SK-N-SH treated with all-trans-retinoic acid at 6 μM for 48 hours (cell line): ENCODE results near the gene BZW1.
"Not testable (repeated sequence)": the region's sequence is repeated elsewhere in the genome, so short reads cannot be mapped to it uniquely, and the experiment has no call there.

Experiments used
- ATAC-seq: fragments of 200-7000 bp; cut with Tn5 transposase; 3 replicates; pipeline ENCODE4 v1.9.1; 2020; ENCODE audit warnings: mild to moderate bottlenecking, moderate library complexity
- ARNTL ChIP-seq: fragments of 450-650 bp; formaldehyde crosslinking; IDR thresholded peaks from 2 replicates; pipeline ENCODE4 v1.5.0; 2020; ENCODE audit warnings: low read depth, mild to moderate bottlenecking, moderate library complexity, borderline replicate concordance
- BACH2 ChIP-seq: fragments of 250-450 bp; sonication (Bioruptor Pico); IDR thresholded peaks from 2 replicates; pipeline ENCODE4 v1.9.0; 2021; ENCODE audit warnings: mild to moderate bottlenecking, borderline replicate concordance
- CSDC2 ChIP-seq: fragments of 250-450 bp; sonication (Bioruptor Pico); IDR thresholded peaks from 2 replicates; pipeline ENCODE4 v1.5.0; 2020; ENCODE audit warnings: mild to moderate bottlenecking, moderate library complexity
- ESRRG ChIP-seq: fragments of 250-450 bp; sonication (Bioruptor Pico); IDR thresholded peaks from 2 replicates; pipeline ENCODE4 v1.6.1; 2021; ENCODE audit warnings: mild to moderate bottlenecking
- ISL1 ChIP-seq: fragments of 250-450 bp; sonication (Bioruptor Pico); IDR thresholded peaks from 2 replicates; pipeline ENCODE4 v2.1.2; 2022; ENCODE audit warnings: mild to moderate bottlenecking, moderate library complexity
- OSR1 ChIP-seq: fragments of 250-450 bp; sonication (Bioruptor Pico); IDR thresholded peaks from 2 replicates; pipeline ENCODE4 v1.8.0; 2022; ENCODE audit warnings: moderate library complexity, mild to moderate bottlenecking, inconsistent platforms
- POU6F1 ChIP-seq: fragments of 250-450 bp; sonication (Bioruptor Pico); IDR thresholded peaks from 2 replicates; pipeline ENCODE4 v1.8.0; 2021; ENCODE audit warnings: low read depth, mild to moderate bottlenecking, moderate library complexity, borderline replicate concordance
- PPARA ChIP-seq: fragments of 250-450 bp; sonication (Bioruptor Pico); IDR thresholded peaks from 2 replicates; pipeline ENCODE4 v1.5.0; 2020; ENCODE audit warnings: mild to moderate bottlenecking, borderline replicate concordance
- RARB ChIP-seq: fragments of 250-450 bp; sonication (Bioruptor Pico); IDR thresholded peaks from 2 replicates; pipeline ENCODE4 v1.8.0; 2021; ENCODE audit warnings: mild to moderate bottlenecking, moderate library complexity
- SNAI2 ChIP-seq: fragments of 250-450 bp; sonication (Bioruptor Pico); IDR thresholded peaks from 2 replicates; pipeline ENCODE4 v1.5.0; 2020; ENCODE audit warnings: mild to moderate bottlenecking, moderate library complexity
- TCF4 ChIP-seq: fragments of 250-450 bp; sonication (Bioruptor Pico); IDR thresholded peaks from 2 replicates; pipeline ENCODE4 v1.8.0; 2021; ENCODE audit warnings: mild to moderate bottlenecking, moderate library complexity, borderline replicate concordance
- ZC3H10 ChIP-seq: fragments of 250-450 bp; sonication (Bioruptor Pico); IDR thresholded peaks from 2 replicates; pipeline ENCODE4 v1.5.1; 2021; ENCODE audit warnings: mild to moderate bottlenecking, moderate library complexity
- ZFP3 ChIP-seq: fragments of 250-450 bp; sonication (Bioruptor Pico); IDR thresholded peaks from 2 replicates; pipeline ENCODE4 v1.5.0; 2020; ENCODE audit warnings: mild to moderate bottlenecking, moderate library complexity
- ZFP30 ChIP-seq: fragments of 450-650 bp; formaldehyde crosslinking; IDR thresholded peaks from 2 replicates; pipeline ENCODE4 v1.5.0; 2022; ENCODE audit warnings: mild to moderate bottlenecking, moderate library complexity
- ZNF565 ChIP-seq: fragments of 450-650 bp; formaldehyde crosslinking; conservative IDR thresholded peaks from 2 replicates; pipeline ENCODE4 v1.5.0; 2020; ENCODE audit warnings: low read depth, mild to moderate bottlenecking, moderate library complexity
- ZNF70 ChIP-seq: fragments of 450-650 bp; formaldehyde crosslinking; IDR thresholded peaks from 2 replicates; pipeline ENCODE4 v1.5.0; 2020; ENCODE audit warnings: mild to moderate bottlenecking, moderate library complexity
- ZNF8 ChIP-seq: fragments of 450-650 bp; formaldehyde crosslinking; IDR thresholded peaks from 2 replicates; pipeline ENCODE4 v1.5.0; 2020; ENCODE audit warnings: mild to moderate bottlenecking, moderate library complexity
- TF ChIP-seq, protein P1 (sequence below): fragments of 250-450 bp; sonication (Bioruptor Pico); IDR thresholded peaks from 2 replicates; pipeline ENCODE4 v1.5.0; 2020; ENCODE audit warnings: mild to moderate bottlenecking, moderate library complexity
- TF ChIP-seq, protein P2 (sequence below): fragments of 250-450 bp; sonication (Bioruptor Pico); IDR thresholded peaks from 2 replicates; pipeline ENCODE4 v1.5.1; 2020; ENCODE audit warnings: low read depth, mild to moderate bottlenecking, moderate library complexity
- TF ChIP-seq, protein P3 (sequence below): fragments of 250-450 bp; sonication (Bioruptor Pico); IDR thresholded peaks from 2 replicates; pipeline ENCODE4 v1.8.0; 2020; ENCODE audit warnings: mild to moderate bottlenecking, moderate library complexity, borderline replicate concordance
- TF ChIP-seq, protein P4 (sequence below): fragments of 250-450 bp; sonication (Bioruptor Pico); IDR thresholded peaks from 2 replicates; pipeline ENCODE4 v1.5.1; 2021; ENCODE audit warnings: mild to moderate bottlenecking, moderate library complexity

Gene BZW1

DNA sequence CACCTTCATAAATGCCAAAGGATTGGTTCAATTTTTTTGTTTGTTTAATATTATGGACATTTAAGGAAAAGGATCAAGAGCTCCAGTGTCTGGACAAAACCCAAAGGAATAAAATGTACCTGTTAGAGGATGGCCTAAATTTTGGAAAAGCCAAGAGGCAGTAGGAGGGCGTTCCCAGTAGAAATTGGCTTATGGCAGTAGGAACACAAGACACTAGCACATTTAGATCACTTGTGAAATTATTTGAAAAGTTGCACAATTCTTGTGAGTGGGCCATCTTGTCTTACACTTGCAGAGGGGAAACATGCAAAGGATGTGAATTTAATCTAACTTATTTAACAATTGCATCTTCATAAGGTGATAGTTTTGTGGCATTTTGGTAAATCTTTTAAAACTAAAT, 3.2 kb downstream of the BZW1 start:
- ATAC-seq, result no peak
- TF ChIP-seq ZNF565 (CRISPR knock-in tag) (no peak), ARNTL (CRISPR knock-in tag) (no peak), CSDC2 (CRISPR knock-in tag) (no peak), ZFP30 (no peak), ZNF8 (CRISPR knock-in tag) (no peak), OSR1 (CRISPR knock-in tag) (no peak)
- TF ChIP-seq, protein P1, sequence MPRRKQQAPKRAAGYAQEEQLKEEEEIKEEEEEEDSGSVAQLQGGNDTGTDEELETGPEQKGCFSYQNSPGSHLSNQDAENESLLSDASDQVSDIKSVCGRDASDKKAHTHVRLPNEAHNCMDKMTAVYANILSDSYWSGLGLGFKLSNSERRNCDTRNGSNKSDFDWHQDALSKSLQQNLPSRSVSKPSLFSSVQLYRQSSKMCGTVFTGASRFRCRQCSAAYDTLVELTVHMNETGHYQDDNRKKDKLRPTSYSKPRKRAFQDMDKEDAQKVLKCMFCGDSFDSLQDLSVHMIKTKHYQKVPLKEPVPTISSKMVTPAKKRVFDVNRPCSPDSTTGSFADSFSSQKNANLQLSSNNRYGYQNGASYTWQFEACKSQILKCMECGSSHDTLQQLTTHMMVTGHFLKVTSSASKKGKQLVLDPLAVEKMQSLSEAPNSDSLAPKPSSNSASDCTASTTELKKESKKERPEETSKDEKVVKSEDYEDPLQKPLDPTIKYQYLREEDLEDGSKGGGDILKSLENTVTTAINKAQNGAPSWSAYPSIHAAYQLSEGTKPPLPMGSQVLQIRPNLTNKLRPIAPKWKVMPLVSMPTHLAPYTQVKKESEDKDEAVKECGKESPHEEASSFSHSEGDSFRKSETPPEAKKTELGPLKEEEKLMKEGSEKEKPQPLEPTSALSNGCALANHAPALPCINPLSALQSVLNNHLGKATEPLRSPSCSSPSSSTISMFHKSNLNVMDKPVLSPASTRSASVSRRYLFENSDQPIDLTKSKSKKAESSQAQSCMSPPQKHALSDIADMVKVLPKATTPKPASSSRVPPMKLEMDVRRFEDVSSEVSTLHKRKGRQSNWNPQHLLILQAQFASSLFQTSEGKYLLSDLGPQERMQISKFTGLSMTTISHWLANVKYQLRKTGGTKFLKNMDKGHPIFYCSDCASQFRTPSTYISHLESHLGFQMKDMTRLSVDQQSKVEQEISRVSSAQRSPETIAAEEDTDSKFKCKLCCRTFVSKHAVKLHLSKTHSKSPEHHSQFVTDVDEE (CRISPR knock-in tag), result no peak

DNA sequence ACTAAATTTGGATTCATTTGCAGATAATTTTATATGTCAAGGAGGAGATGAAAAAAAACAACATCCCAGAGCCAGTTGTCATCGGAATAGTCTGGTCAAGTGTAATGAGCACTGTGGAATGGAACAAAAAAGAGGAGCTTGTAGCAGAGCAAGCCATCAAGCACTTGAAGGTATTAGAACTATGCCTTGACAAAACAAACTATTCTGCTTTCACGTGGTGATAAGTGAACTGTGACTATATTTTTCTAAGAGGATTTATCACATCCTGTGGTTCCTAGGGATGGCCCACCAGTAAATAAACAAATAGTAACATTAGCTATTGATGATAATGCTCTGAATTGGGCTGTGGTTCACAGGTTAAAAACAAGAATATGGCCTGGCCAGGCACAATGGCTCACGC, 7.0 kb downstream of the BZW1 start:
- ATAC-seq, result not testable (repeated sequence)

GRCh38 chr2:200820573-200821234, 9.0 kb downstream of the BZW1 start:
- no peak for ATAC-seq

More at GRCh38 chr2:200820573-200821234, 9.0 kb downstream of the BZW1 start:
- TF ChIP-seq RARB (no peak), SNAI2 (no peak), ZNF565 (CRISPR knock-in tag) (no peak), ESRRG (CRISPR knock-in tag) (no peak), ISL1 (no peak), POU6F1 (no peak), ZNF8 (CRISPR knock-in tag) (no peak), ZFP30 (no peak), TCF4 (CRISPR knock-in tag) (no peak), ARNTL (CRISPR knock-in tag) (no peak), BACH2 (CRISPR knock-in tag) (no peak), PPARA (CRISPR knock-in tag) (no peak), ZC3H10 (CRISPR knock-in tag) (no peak), OSR1 (CRISPR knock-in tag) (no peak), ZNF70 (CRISPR knock-in tag) (no peak), ZFP3 (CRISPR knock-in tag) (no peak)
- TF ChIP-seq, protein P1 (CRISPR knock-in tag), result no peak
- TF ChIP-seq, protein P2, sequence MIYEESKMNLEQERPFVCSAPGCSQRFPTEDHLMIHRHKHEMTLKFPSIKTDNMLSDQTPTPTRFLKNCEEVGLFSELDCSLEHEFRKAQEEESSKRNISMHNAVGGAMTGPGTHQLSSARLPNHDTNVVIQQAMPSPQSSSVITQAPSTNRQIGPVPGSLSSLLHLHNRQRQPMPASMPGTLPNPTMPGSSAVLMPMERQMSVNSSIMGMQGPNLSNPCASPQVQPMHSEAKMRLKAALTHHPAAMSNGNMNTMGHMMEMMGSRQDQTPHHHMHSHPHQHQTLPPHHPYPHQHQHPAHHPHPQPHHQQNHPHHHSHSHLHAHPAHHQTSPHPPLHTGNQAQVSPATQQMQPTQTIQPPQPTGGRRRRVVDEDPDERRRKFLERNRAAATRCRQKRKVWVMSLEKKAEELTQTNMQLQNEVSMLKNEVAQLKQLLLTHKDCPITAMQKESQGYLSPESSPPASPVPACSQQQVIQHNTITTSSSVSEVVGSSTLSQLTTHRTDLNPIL (CRISPR knock-in tag), result no peak
- TF ChIP-seq, protein P3, sequence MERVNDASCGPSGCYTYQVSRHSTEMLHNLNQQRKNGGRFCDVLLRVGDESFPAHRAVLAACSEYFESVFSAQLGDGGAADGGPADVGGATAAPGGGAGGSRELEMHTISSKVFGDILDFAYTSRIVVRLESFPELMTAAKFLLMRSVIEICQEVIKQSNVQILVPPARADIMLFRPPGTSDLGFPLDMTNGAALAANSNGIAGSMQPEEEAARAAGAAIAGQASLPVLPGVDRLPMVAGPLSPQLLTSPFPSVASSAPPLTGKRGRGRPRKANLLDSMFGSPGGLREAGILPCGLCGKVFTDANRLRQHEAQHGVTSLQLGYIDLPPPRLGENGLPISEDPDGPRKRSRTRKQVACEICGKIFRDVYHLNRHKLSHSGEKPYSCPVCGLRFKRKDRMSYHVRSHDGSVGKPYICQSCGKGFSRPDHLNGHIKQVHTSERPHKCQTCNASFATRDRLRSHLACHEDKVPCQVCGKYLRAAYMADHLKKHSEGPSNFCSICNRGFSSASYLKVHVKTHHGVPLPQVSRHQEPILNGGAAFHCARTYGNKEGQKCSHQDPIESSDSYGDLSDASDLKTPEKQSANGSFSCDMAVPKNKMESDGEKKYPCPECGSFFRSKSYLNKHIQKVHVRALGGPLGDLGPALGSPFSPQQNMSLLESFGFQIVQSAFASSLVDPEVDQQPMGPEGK (CRISPR knock-in tag), result no peak
- TF ChIP-seq, protein P4, sequence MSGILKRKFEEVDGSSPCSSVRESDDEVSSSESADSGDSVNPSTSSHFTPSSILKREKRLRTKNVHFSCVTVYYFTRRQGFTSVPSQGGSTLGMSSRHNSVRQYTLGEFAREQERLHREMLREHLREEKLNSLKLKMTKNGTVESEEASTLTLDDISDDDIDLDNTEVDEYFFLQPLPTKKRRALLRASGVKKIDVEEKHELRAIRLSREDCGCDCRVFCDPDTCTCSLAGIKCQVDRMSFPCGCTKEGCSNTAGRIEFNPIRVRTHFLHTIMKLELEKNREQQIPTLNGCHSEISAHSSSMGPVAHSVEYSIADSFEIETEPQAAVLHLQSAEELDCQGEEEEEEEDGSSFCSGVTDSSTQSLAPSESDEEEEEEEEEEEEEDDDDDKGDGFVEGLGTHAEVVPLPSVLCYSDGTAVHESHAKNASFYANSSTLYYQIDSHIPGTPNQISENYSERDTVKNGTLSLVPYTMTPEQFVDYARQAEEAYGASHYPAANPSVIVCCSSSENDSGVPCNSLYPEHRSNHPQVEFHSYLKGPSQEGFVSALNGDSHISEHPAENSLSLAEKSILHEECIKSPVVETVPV (CRISPR knock-in tag), result no peak
